PC-3 (cell line): ENCODE measurements around the gene SLC9A3.

Experiments used
- CTCF ChIP-seq: fragments of 300-600 bp; sonication (generic); conservative IDR thresholded peaks from 2 replicates; pipeline ENCODE4 v1.5.1; 2017; ENCODE audit warnings: antibody characterized with exemption, low read depth, mild to moderate bottlenecking, low read length
- EZH2 ChIP-seq: fragments of 300-600 bp; sonication (generic); IDR thresholded peaks from one replicate; pipeline ENCODE4 v1.6.1; 2017; ENCODE audit warnings: antibody characterized with exemption, mild to moderate bottlenecking, low read length; ENCODE audit not compliant: unreplicated experiment
- EZH2phosphoT487 ChIP-seq: fragments of 300-600 bp; sonication (generic); IDR thresholded peaks from 2 replicates; pipeline ENCODE4 v1.6.1; 2018; ENCODE audit warnings: mild to moderate bottlenecking, antibody characterized with exemption, low read length, borderline replicate concordance

DNA sequence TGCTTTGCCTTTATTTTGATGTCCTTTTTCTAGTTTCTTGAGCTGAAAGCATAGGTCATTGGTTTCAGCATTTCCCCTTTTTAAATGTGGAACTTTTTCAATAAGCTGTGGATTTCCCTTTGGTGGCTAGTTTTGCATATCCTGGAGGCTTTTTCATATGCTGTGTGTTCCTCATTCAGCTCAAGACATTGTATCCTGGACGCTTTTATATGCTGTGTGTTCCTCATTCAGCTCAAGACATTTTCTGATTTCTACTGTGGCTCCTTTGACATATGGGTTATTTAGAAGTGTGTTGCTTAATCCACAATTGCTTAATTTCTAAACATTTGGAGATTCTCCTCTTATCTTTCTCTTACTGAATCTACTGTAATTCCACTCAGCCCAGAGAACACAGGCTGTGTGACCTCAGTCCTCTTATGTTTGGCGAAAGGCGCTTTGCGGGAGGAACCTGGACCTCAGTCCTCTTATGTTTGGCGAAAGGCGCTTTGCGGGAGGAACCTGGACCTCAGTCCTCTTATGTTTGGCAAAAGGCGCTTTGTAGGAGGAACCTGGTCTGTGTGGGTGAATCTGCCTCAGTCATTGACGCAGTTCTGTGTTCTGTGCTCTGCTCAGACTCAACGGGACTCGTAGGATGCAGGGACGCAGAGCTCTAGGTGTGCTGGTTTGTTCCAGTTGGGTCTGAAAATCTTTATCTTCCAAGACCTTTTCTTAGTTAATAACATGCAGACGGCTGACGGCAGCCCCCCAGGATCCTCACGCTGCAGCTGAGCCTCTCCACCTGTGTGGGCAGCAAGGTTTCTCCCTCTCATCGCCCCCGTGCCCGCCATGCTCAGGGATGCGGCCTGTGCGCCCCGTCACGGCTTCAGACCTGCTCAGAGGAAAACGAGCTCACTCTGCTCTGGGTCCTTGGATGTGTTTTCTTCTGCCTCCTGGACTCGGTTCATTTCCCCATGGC is 6.0 kb upstream of the SLC9A3 start:
- TF ChIP-seq CTCF (no peak), EZH2phosphoT487 (no peak), EZH2 (no peak)
